Muscle layer of duodenum (tissue), 2 donors: ENCODE measurements around the gene SDK1.

Source experiments
- H3K27ac ChIP-seq: one replicate; pipeline ENCODE4 v1.7.0; 2013; ENCODE audit warnings: mild to moderate bottlenecking, low read length
- H3K27me3 ChIP-seq: one replicate; pipeline ENCODE4 v1.7.0; 2013; ENCODE audit warnings: low read depth, mild to moderate bottlenecking, control low read depth, low read length
- H3K36me3 ChIP-seq, 2 donors: one replicate each; pipeline ENCODE4 v1.7.0; 2013; ENCODE audit warnings: low read length in 2 of 2, control low read depth in 1 of 2, mild to moderate bottlenecking in 1 of 2; ENCODE audit not compliant: insufficient read depth in 2 of 2, control insufficient read depth in 1 of 2
- H3K4me1 ChIP-seq, 2 donors: one replicate each; pipeline ENCODE4 v1.7.0; 2013; ENCODE audit warnings: low read length in 2 of 2, mild to moderate bottlenecking in 2 of 2, control low read depth in 1 of 2, moderate library complexity in 1 of 2; ENCODE audit not compliant: insufficient read depth in 2 of 2, control insufficient read depth in 1 of 2
- H3K4me3 ChIP-seq, 2 donors: one replicate each; pipeline ENCODE4 v1.7.0; 2013; ENCODE audit warnings: low read length in 2 of 2, low read depth in 1 of 2, mild to moderate bottlenecking in 1 of 2
- H3K9me3 ChIP-seq, 2 donors: one replicate each; pipeline ENCODE4 v1.7.0; 2013; ENCODE audit warnings: low read length in 2 of 2, control low read depth in 1 of 2, mild to moderate bottlenecking in 1 of 2; ENCODE audit not compliant: control insufficient read depth in 1 of 2
- donor health status: healthy.

The SDK1 gene

GRCh38 chr7:3780525-3780924 is 479.5 kb downstream of the SDK1 start:
- Histone ChIP-seq H3K27ac (no peak overlapping the region), H3K9me3 (peaks cover 8 to 14% of the 10 kb centered on the region in 2 donors), H3K4me3 (no peak overlapping the region), H3K27me3 (no peaks in the 10 kb centered on the region), H3K4me1 (no peaks in the 10 kb centered on the region), H3K36me3 (no peaks in the 10 kb centered on the region)

DNA sequence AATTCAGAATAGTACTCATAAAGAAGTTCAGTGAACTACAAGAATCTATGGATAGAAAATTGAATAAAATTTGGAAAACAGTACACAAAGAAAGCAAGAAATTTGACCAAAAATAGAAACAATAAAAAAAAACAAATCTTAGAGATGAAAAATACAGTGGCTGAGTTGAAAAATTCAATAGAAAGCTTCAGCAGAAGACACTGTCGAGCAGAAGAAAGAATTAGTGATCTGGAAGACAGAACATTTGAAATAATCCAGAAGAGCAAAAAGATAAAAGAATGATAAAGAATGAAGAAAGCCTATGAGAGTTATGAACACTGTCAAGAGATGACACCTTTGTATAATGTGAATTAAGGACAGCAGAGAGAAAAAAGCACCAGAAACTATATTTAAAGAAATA is 480.6 kb downstream of the SDK1 start:
- Histone ChIP-seq H3K27me3 (no peaks in the 10 kb centered on the region), H3K9me3 (peaks cover 8 to 14% of the 10 kb centered on the region in 2 donors), H3K4me3 (no peak overlapping the region), H3K27ac (no peak overlapping the region), H3K36me3 (no peaks in the 10 kb centered on the region), H3K4me1 (no peaks in the 10 kb centered on the region)

- Histone ChIP-seq H3K36me3 (no peaks in the 10 kb centered on the region), H3K27ac (no peak overlapping the region), H3K27me3 (no peaks in the 10 kb centered on the region), H3K4me1 (no peaks in the 10 kb centered on the region), H3K4me3 (no peak overlapping the region), H3K9me3 (no peaks in the 10 kb centered on the region)
These were observed 486.7 kb downstream of the SDK1 start for GRCh38 chr7:3787717-3788264.

GRCh38 chr7:3790803-3791202 is 489.8 kb downstream of the SDK1 start:
- H3K4me1 ChIP-seq, result no peaks in the 10 kb centered on the region
- H3K27me3 ChIP-seq, result no peaks in the 10 kb centered on the region

DNA sequence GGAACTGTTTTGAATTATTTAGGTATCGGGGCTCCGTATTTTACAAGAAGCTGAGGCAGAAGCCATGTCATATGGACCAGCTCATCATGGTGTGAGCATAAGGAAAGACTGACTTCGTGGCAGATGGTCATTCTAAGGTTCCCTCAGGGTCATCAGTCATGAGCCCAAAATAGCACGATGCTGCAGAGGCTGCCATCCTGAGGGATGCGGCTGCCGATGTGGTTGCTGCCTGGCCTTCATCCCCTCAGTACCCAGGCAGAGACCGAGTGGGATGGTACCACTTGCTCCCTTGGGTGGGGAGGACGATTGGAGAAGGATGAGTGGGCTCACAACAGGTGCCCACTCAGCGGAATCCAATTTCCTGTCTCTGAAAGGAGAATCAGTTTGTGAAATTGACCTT is 490.3 kb downstream of the SDK1 start:
- Histone ChIP-seq H3K4me1 (no peaks in the 10 kb centered on the region), H3K27me3 (no peaks in the 10 kb centered on the region), H3K36me3 (no peaks in the 10 kb centered on the region), H3K9me3 (no peaks in the 10 kb centered on the region), H3K27ac (no peak overlapping the region), H3K4me3 (no peak overlapping the region)

More at GRCh38 chr7:3790803-3791202, 489.8 kb downstream of the SDK1 start:
- Histone ChIP-seq H3K9me3 (no peaks in the 10 kb centered on the region), H3K4me3 (no peak overlapping the region), H3K27ac (no peak overlapping the region), H3K36me3 (no peaks in the 10 kb centered on the region)

DNA sequence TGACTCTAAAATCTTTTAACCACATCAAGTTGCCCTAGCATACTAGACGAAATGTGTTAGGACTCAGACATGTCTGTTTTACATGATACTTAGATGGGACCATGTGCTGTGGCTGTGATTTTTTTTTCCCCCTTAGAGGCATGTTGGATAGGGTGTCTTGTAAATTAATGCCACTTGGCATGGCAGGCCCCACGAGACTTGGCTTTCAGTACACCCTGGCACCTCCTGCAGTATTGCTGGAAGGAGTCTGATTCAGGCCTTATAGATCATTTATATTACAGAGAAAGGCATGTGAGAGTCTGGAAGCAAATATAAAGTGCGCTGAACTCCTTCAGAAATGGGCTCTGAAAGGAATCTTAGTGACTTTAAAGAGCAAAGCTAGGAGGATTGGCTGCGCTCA is 494.1 kb downstream of the SDK1 start:
- Histone ChIP-seq H3K9me3 (no peaks in the 10 kb centered on the region), H3K4me3 (no peak overlapping the region), H3K36me3 (no peaks in the 10 kb centered on the region)

GRCh38 chr7:3795781-3796180 is 494.7 kb downstream of the SDK1 start:
- Histone ChIP-seq H3K4me3 (no peak overlapping the region), H3K27ac (no peak overlapping the region), H3K27me3 (no peaks in the 10 kb centered on the region), H3K36me3 (no peaks in the 10 kb centered on the region), H3K9me3 (no peaks in the 10 kb centered on the region), H3K4me1 (no peaks in the 10 kb centered on the region)

More for the DNA sequence above, 494.1 kb downstream of the SDK1 start:
- Histone ChIP-seq H3K4me1 (no peaks in the 10 kb centered on the region), H3K27ac (no peak overlapping the region), H3K27me3 (no peaks in the 10 kb centered on the region)

- Histone ChIP-seq H3K27ac (no peak overlapping the region), H3K9me3 (no peaks in the 10 kb centered on the region), H3K4me3 (no peak overlapping the region), H3K36me3 (no peaks in the 10 kb centered on the region), H3K4me1 (no peaks in the 10 kb centered on the region), H3K27me3 (no peaks in the 10 kb centered on the region)
These were observed 504.1 kb downstream of the SDK1 start for GRCh38 chr7:3805151-3805550.

GRCh38 chr7:3806516-3806915 is 505.5 kb downstream of the SDK1 start:
- Histone ChIP-seq H3K4me3 (no peak overlapping the region), H3K27me3 (no peaks in the 10 kb centered on the region), H3K4me1 (no peaks in the 10 kb centered on the region), H3K9me3 (peaks cover 0 to 2% of the 10 kb centered on the region in 2 donors), H3K36me3 (no peaks in the 10 kb centered on the region), H3K27ac (no peak overlapping the region)

- Histone ChIP-seq H3K4me3 (no peak overlapping the region), H3K27me3 (no peaks in the 10 kb centered on the region), H3K27ac (no peak overlapping the region), H3K36me3 (no peaks in the 10 kb centered on the region), H3K9me3 (peaks cover 0 to 3% of the 10 kb centered on the region in 2 donors), H3K4me1 (no peaks in the 10 kb centered on the region)
These were observed 506.8 kb downstream of the SDK1 start for GRCh38 chr7:3807824-3808223.

GRCh38 chr7:3821488-3821887 is 520.4 kb downstream of the SDK1 start:
- Histone ChIP-seq H3K27ac (no peak overlapping the region), H3K27me3 (no peaks in the 10 kb centered on the region), H3K4me3 (no peak overlapping the region), H3K4me1 (no peaks in the 10 kb centered on the region), H3K9me3 (no peaks in the 10 kb centered on the region), H3K36me3 (no peaks in the 10 kb centered on the region)

- no peak overlapping the region for H3K4me3 ChIP-seq
- no peaks in the 10 kb centered on the region for H3K4me1 ChIP-seq
- H3K9me3 ChIP-seq, result no peaks in the 10 kb centered on the region
- no peaks in the 10 kb centered on the region for H3K27me3 ChIP-seq
- H3K27ac ChIP-seq, result no peak overlapping the region
- no peaks in the 10 kb centered on the region for H3K36me3 ChIP-seq
These were observed 524.4 kb downstream of the SDK1 start for GRCh38 chr7:3825491-3825890.
